Endometrium (tissue), 2 donors: ENCODE data around the gene ENKUR.
"Not testable (repeated sequence)": the region's sequence is repeated elsewhere in the genome, so short reads cannot be mapped to it uniquely, and the experiment has no call there.

Experiments
- FAIRE-seq: peaks from 2 replicates; lab custom pipeline; 2012; peaks lifted over from hg19 to GRCh38; lab: Jason Lieb, UNC
- donor health status: control.
- donor health status: control.

The ENKUR gene

GRCh38 chr10:25023278-25023677 lies 7.3 kb upstream of the ENKUR start:
- FAIRE-seq, result no peak

DNA sequence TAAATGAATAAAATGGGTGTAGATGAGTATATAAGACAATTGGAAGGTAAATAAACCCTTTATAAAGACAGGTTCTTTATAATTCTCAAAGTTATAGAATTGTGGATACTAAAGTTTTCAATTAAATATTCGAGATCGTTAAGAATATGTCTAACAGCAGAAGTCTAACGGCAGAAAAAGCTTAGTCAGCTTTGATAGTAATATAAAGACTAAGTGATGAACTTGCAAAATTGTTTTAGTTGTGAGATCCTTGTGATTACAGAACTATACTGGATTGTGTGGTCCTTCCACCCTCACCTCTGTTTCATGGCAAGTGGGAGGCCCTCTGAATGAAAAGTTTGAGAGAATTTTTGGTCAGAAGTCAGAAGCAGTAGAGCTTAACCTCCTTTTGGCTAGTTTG lies 2.7 kb upstream of the ENKUR start:
- FAIRE-seq, result no peak

- FAIRE-seq, result no peak
Observed at GRCh38 chr10:25017661-25018060, 1.7 kb upstream of the ENKUR start.

DNA sequence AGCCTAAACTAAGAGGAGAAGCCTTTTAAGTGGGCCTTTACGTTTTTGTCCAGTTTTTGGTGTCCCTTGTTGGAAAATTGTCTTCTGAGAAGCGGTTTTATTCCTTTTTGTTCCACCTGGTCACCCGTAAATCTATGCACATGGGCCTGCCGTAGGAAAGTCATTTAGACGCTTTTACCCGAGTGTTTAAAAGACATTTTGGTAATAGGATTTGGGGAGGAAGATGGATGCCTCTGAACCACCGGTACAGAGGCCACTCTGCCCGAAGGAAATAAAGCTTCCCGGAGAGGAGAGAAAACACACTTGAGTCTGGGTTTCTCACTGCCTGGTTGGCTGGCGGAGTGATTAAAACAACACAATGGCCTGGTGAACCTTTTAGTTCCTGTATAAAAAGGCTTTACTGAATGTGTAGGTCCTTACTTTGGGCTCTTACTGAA lies 1.2 kb upstream of the ENKUR start:
- no peak for FAIRE-seq

DNA sequence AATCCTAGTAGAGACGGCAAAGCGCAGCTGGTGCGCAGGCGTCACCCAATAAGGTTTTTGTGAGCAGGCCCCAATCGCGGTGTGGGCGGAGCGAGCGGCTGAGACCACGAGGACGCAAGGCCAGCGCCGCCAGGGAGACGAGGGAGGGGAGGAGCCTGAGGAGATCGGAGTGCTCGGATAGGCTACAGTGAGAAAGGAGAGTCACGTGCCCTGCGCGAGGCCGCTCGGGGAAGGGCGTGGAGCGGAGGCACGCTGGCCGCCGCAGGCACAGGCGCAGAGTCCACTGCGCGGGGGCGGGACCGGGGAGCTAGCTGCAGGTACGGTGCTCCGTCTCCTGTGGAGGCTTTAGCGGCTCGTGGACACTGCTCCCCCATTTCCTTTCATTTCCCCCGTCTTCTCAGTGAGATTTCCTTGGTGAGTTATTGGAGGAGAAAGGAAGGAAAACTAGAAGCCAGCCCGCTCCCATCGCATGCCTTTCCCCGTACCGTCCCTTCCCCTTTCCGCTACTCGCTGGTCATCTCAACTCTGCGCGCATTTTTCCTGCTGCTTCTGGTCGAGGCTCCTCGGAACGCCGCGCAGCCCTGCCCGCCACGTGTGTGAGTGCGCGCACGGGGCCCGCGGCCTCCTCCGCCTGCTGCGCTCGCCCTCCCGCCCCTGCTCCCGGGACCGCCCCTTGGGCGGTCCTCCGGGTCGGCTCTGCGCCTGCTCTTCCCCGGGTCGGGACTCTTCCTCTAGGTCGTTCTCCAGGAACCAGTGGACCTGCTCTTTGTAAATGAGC lies 607 bp upstream of the ENKUR start, which contains the start of gene THNSL1:
Gene THNSL1 (plus strand): TSS at position 237 of the 778 bp plus-strand sequence. CDS start 6,612 bp downstream, outside the sequence.
- FAIRE-seq, result peak; percentile 86

DNA sequence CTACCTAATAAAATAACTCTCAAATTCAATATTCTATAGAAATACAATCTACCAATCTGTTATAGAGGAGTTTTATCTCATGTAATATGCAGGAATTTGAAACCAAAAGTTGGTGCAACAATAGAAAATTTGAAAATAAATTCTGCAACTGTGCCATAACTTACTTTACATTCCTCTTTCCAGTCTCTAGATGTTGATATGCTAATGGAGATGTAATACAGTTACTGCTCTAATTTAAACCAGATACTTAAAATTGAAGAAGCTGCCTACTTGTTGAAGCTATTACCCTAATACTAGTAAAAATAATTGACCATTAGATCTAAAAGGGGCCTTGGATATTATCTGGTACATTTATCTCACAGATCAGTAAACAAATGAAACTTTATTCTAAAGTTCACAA lies 1.4 kb downstream of the ENKUR start:
- FAIRE-seq, result no peak

GRCh38 chr10:25011591-25011990 lies 4.4 kb downstream of the ENKUR start:
- not testable (repeated sequence) for FAIRE-seq

- no peak for FAIRE-seq
Observed at GRCh38 chr10:24998044-24998443, 17.9 kb downstream of the ENKUR start.

DNA sequence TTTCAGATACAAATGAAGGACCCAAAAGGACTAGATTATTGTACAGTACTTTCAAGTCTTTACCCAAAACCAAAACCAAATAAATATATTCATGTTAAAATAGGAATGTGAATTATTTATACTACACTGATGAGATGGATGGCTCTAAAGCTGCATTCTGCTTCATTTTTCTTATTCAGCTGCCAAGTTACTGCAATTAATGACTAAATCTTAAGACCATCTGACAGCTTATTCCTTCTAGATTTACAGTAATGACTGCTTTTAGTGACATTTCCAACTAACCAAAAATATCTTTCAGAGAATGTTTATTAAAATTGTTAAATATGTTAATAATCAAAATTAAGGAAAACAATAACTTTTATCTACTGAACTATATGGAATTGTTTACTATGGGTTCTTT lies 20.9 kb downstream of the ENKUR start:
- no peak for FAIRE-seq

- no peak for FAIRE-seq
Observed at GRCh38 chr10:24993237-24993958, 22.6 kb downstream of the ENKUR start.

- FAIRE-seq, result no peak
Observed at GRCh38 chr10:24992512-24993133, 23.3 kb downstream of the ENKUR start.

DNA sequence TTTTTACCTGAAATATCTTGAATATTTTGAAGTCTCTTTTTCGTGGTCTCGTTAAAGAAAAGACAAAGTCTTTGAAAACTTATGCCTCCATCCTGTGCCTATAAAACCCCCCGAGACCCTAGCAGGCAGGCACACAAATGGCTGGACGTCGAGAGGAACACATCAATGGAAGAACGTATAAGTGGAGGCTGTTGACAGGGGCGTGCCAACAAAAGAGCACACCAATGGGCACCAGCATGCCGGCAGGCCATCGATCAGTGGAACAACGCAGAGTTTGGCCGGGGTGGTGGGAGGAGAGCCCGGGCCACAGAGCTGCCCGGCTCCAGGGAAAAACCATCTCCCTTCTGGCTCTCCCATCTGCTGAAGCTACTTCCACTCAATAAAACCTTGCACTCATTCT lies 24.7 kb downstream of the ENKUR start:
- no peak for FAIRE-seq

GRCh38 chr10:24989867-24990266 lies 26.1 kb downstream of the ENKUR start:
- FAIRE-seq, result peak; percentile 81

DNA sequence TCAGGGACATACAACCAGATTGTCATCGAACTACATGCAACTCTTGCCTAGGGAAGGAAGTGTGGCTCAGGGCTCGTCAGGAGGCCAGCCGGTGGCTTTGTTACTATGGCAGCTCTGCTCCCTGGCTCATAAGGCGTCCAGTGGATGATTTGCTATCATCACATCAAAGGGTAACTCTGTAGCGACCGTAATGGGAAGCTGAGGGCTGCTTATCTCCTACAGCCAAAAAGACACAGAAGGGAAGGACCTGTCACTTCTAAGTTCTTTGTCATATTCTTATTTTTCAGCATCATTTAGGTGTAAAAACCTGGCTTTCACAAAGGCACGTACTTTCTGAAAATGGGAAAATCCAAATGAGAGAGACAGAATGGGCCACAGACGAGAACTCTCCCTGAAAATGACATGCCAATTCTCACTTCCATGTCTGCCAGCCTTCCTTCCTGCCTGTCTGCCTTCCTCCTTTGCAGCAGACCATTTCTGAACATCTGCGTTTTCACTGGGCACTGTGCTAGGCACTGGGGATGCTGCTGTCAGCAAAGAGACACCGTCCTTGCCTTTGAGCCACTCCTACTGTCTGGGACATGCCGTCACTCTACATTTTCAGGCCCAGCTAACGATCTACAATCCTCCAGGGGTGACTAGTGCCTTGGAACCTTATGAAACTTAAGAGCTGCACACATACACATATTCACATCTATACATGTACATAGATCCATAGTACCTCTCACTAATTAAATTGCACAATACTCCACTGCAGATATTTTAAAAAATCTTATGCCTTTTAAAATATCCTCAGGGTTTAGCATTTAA lies 26.9 kb downstream of the ENKUR start:
- no peak for FAIRE-seq

- FAIRE-seq, result no peak
Observed at GRCh38 chr10:24984906-24985305, 31.1 kb downstream of the ENKUR start.

- no peak for FAIRE-seq
Observed at GRCh38 chr10:24983946-24984345, 32.0 kb downstream of the ENKUR start.

- no peak for FAIRE-seq
Observed at GRCh38 chr10:24983130-24983529, 32.8 kb downstream of the ENKUR start.

GRCh38 chr10:24982319-24983112 lies 33.4 kb downstream of the ENKUR start:
- FAIRE-seq, result no peak

GRCh38 chr10:24981161-24981710 lies 34.7 kb downstream of the ENKUR start:
- FAIRE-seq, result no peak

DNA sequence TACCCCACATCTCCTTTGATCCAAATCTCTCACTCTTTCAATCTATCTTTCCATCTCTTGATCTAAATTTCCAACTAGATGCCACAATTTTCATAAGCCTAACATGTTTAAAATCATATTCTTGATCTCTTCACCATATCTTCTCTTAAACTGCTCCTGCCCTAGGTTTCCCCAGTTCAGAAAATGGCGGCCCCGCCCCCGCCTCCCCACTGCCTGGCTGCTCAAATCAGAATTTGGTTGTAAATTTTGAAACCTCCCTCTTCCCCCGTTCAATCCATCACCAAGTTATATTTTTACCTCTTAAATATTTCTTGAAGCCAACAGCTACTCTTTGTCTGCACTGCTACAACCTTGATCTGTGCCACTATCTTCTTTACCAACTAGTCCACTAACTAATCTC lies 36.3 kb downstream of the ENKUR start:
- FAIRE-seq, result no peak

DNA sequence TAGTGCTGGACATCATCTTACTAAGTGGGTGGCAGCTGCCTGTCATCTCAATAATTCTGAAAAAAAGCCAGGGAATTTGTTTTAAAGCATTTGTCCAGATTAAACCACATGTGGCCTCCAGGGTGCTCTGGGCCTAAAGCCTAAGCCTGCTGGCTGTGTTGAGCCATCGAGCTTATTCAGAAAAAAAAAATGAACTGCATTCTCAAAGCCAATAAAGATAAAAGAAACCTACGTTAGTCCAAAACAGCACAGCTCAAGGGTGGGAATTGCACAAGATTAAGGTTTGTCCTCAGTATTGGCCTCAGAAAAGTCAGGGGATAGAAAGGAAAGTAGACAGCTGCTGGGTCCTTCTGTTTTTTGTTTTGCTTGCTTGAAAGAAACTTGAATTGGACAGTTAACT lies 41.0 kb downstream of the ENKUR start:
- peak; percentile 8 for FAIRE-seq
